GM08714 (cell line): ENCODE results near the gene PLPP4.

Experiments
- H3K4me3 ChIP-seq: fragments of 200-500 bp; sonication (Bioruptor generic); 2 replicates; pipeline ENCODE4 v1.5.1; 2014; ENCODE audit warnings: mild to moderate bottlenecking, low read length, inconsistent platforms
- ZNF274 ChIP-seq: IDR thresholded peaks from 2 replicates; pipeline ENCODE4 v1.6.1; 2012; ENCODE audit warnings: mild to moderate bottlenecking, low read depth, low read length

PLPP4 gene

GRCh38 chr10:120578134-120578533 lies 121.1 kb downstream of the PLPP4 start:
- TF ChIP-seq ZNF274: no peak
- no peak overlapping the region for H3K4me3 ChIP-seq

- TF ChIP-seq ZNF274: no peak
- no peak overlapping the region for H3K4me3 ChIP-seq
Measured at GRCh38 chr10:120578890-120579289, 121.9 kb downstream of the PLPP4 start.

- H3K4me3 ChIP-seq: no peak overlapping the region
- no peak for TF ChIP-seq ZNF274
Measured at GRCh38 chr10:120580918-120581895, 124.2 kb downstream of the PLPP4 start.

- H3K4me3 ChIP-seq: no peak overlapping the region
- no peak for TF ChIP-seq ZNF274
Measured at GRCh38 chr10:120582753-120583152, 125.7 kb downstream of the PLPP4 start.

GRCh38 chr10:120583424-120584108 lies 126.5 kb downstream of the PLPP4 start:
- no peak for TF ChIP-seq ZNF274
- H3K4me3 ChIP-seq: no peak overlapping the region

- no peak overlapping the region for H3K4me3 ChIP-seq
- TF ChIP-seq ZNF274: no peak
Measured at GRCh38 chr10:120584786-120585185, 127.8 kb downstream of the PLPP4 start.

GRCh38 chr10:120586471-120586872 lies 129.4 kb downstream of the PLPP4 start:
- TF ChIP-seq ZNF274: no peak
- no peak overlapping the region for H3K4me3 ChIP-seq

- no peak overlapping the region for H3K4me3 ChIP-seq
- no peak for TF ChIP-seq ZNF274
Measured at GRCh38 chr10:120587061-120587460, 130.0 kb downstream of the PLPP4 start.

GRCh38 chr10:120588311-120588710 lies 131.3 kb downstream of the PLPP4 start:
- no peak overlapping the region for H3K4me3 ChIP-seq
- TF ChIP-seq ZNF274: no peak

GRCh38 chr10:120593693-120594092 lies 136.7 kb downstream of the PLPP4 start:
- no peak for TF ChIP-seq ZNF274
- H3K4me3 ChIP-seq: no peak overlapping the region

GRCh38 chr10:120597902-120598301 lies 140.9 kb downstream of the PLPP4 start:
- no peak for TF ChIP-seq ZNF274
- no peak overlapping the region for H3K4me3 ChIP-seq

- H3K4me3 ChIP-seq: no peak overlapping the region
- no peak for TF ChIP-seq ZNF274
Measured at GRCh38 chr10:120598386-120598785, 141.4 kb downstream of the PLPP4 start.

GRCh38 chr10:120599200-120599724 lies 142.2 kb downstream of the PLPP4 start:
- no peak for TF ChIP-seq ZNF274
- H3K4me3 ChIP-seq: no peak overlapping the region

- TF ChIP-seq ZNF274: no peak
- H3K4me3 ChIP-seq: no peak overlapping the region
Measured at GRCh38 chr10:120600871-120601649, 144.0 kb downstream of the PLPP4 start.
